K562 (cell line): ENCODE data around the gene TFDP1. TPM values are rescaled to one million over a fixed set of nuclear protein-coding genes. Genes with fewer than 3 reads are reported as not detected.

Experiments used
- ATAC-seq: fragments of 200-7000 bp; cut with Tn5 transposase; 3 replicates; pipeline ENCODE4 v1.9.1; 2020; ENCODE audit warnings: moderate library complexity
- BruUV-seq: library from RNA; stranded (reverse); fragments of 400-500 nt; replicated peaks from 2 replicates; lab custom pipeline; 2021; lab: Mats Ljungman, UMichigan
- CTCF ChIA-PET: fragments of 300-600 bp; formaldehyde crosslinking; extraction: SDS; loops from one replicate; lab custom pipeline; 2021; ENCODE audit warnings: low intra/inter-chr PET ratio; lab: Yijun Ruan, JAX
- POLR2A ChIA-PET: fragments of 300-600, 350-650 bp; sonication (Branson Sonifier 250); formaldehyde crosslinking; extraction: SDS; loops from one replicate; lab custom pipeline; 2021; ENCODE audit warnings: antibody characterized with exemption, inconsistent platforms; lab: Yijun Ruan, JAX
- DNase-seq, 4 experiments: peaks; one replicate each; pipeline versions ENCODE4 v3.0.0 to v3.0.0-alpha.2; 2011 to 2018; ENCODE audit warnings: low spot score in 3 of 4, mixed read lengths in 3 of 4; ENCODE audit errors: extremely low read depth in 1 of 4
- FAIRE-seq: peaks from 2 replicates; lab custom pipeline; 2011; peaks lifted over from hg19 to GRCh38; lab: Jason Lieb, UNC
- H2AFZ ChIP-seq: 2 replicates; pipeline ENCODE4 v1.6.0; 2011; ENCODE audit warnings: low read depth, low read length, control low read depth, inconsistent platforms
- H3K27ac ChIP-seq: fragments of 200-600 bp; 3 replicates; pipeline ENCODE4 v1.8.0; 2011; ENCODE audit warnings: low read depth, mild to moderate bottlenecking, control low read depth, inconsistent platforms, low read length, moderate library complexity, mixed read lengths; ENCODE audit errors: extremely low read depth
- H3K27me3 ChIP-seq, 2 experiments: fragments of 300-600 bp in 1 of 2; 2 replicates in 1 of 2; 3 replicates in 1 of 2; pipeline versions ENCODE4 v1.6.0 to v1.8.0; 2011; ENCODE audit warnings: inconsistent platforms in 2 of 2, low read length in 2 of 2, mild to moderate bottlenecking in 1 of 2, mixed read lengths in 1 of 2, moderate library complexity in 1 of 2; ENCODE audit not compliant: control insufficient read depth in 2 of 2, insufficient read depth in 2 of 2
- H3K36me3 ChIP-seq: fragments of 300-600 bp; 3 replicates; pipeline ENCODE4 v1.8.0; 2011; ENCODE audit warnings: mild to moderate bottlenecking, low read length, inconsistent platforms; ENCODE audit not compliant: control insufficient read depth, insufficient read depth
- H3K4me1 ChIP-seq, 2 experiments: fragments of 200-600 bp in 1 of 2; replicated peaks in 1 of 2; 2 replicates in 1 of 2; 3 replicates in 1 of 2; pipeline versions ENCODE4 v1.5.1 to v1.8.0; 2011; ENCODE audit warnings: inconsistent platforms in 2 of 2, low read length in 2 of 2, mild to moderate bottlenecking in 1 of 2, mixed read lengths in 1 of 2, moderate library complexity in 1 of 2; ENCODE audit not compliant: control insufficient read depth in 2 of 2, insufficient read depth in 2 of 2
- H3K4me2 ChIP-seq: 2 replicates; pipeline ENCODE4 v1.6.1; 2011; ENCODE audit warnings: low read length, control low read depth, inconsistent platforms, mixed read lengths; ENCODE audit not compliant: insufficient read depth
- H3K4me3 ChIP-seq: fragments of 200-600 bp; sonication (generic), shearing (Covaris generic); 2 replicates; pipeline ENCODE4 v1.5.1; 2016; ENCODE audit warnings: control low read depth, inconsistent platforms
- H3K79me2 ChIP-seq: fragments of 200-600 bp; 3 replicates; pipeline ENCODE4 v1.8.0; 2011; ENCODE audit warnings: low read length, inconsistent platforms; ENCODE audit not compliant: control insufficient read depth, insufficient read depth
- H3K9ac ChIP-seq, 2 experiments: 2 replicates each; pipeline versions ENCODE4 v1.6.0 to v1.6.1; 2011; ENCODE audit warnings: low read depth in 2 of 2, low read length in 2 of 2, control low read depth in 1 of 2, inconsistent platforms in 1 of 2, mild to moderate bottlenecking in 1 of 2, mixed read lengths in 1 of 2; ENCODE audit not compliant: insufficient read depth in 1 of 2
- H3K9me1 ChIP-seq: one replicate; pipeline ENCODE4 v1.6.0; 2011; ENCODE audit warnings: inconsistent platforms, mild to moderate bottlenecking, low read length, moderate library complexity; ENCODE audit not compliant: control insufficient read depth, insufficient read depth
- H3K9me3 ChIP-seq: replicated peaks from 2 replicates; pipeline ENCODE4 v1.5.1; 2011; ENCODE audit warnings: low read depth, low read length, inconsistent platforms; ENCODE audit not compliant: control insufficient read depth, insufficient read depth
- H4K20me1 ChIP-seq: replicated peaks from 2 replicates; pipeline ENCODE4 v1.6.1; 2011; ENCODE audit warnings: low read length, inconsistent platforms, mixed read lengths; ENCODE audit not compliant: control insufficient read depth, insufficient read depth
- GABPB2 ChIP-seq: fragments of 250-450 bp; sonication (Bioruptor Pico); conservative IDR thresholded peaks from 2 replicates; pipeline ENCODE4 v1.5.1; 2021; ENCODE audit warnings: mild to moderate bottlenecking
- KLF6 ChIP-seq: fragments of 250-450 bp; sonication (Bioruptor Pico); IDR thresholded peaks from 2 replicates; pipeline ENCODE4 v1.4.0; 2020; ENCODE audit warnings: mild to moderate bottlenecking, moderate library complexity, borderline replicate concordance
- NFYB ChIP-seq: IDR thresholded peaks from 2 replicates; pipeline ENCODE4 v1.6.1; 2011; ENCODE audit warnings: mild to moderate bottlenecking, moderate library complexity; ENCODE audit not compliant: insufficient read length; ENCODE audit errors: extremely low read depth
- NR4A1 ChIP-seq, 2 experiments: fragments of 250-450 bp in 1 of 2; fragments of 450-650 bp in 1 of 2; sonication (Bioruptor Pico) in 1 of 2; IDR thresholded peaks; 2 replicates each; pipeline versions ENCODE4 v1.4.0 to v1.6.1; 2016 to 2020; ENCODE audit warnings: mild to moderate bottlenecking in 2 of 2, missing compliant biosample characterization in 1 of 2, missing genetic modification characterization in 1 of 2, moderate library complexity in 1 of 2
- POLR2G ChIP-seq: fragments of 200-400 bp; formaldehyde crosslinking; IDR thresholded peaks from 2 replicates; pipeline ENCODE4 v1.6.1; 2017; ENCODE audit warnings: low read depth, mild to moderate bottlenecking, antibody characterized with exemption, low read length, moderate library complexity
- RBBP5 ChIP-seq: fragments of 200-600 bp; sonication (generic); IDR thresholded peaks from 2 replicates; pipeline ENCODE4 v1.6.1; 2012; ENCODE audit warnings: borderline replicate concordance, mild to moderate bottlenecking, low read length, control low read depth, inconsistent platforms; ENCODE audit not compliant: insufficient read depth, poor library complexity, severe bottlenecking
- TRIM28 ChIP-seq: fragments of 450-650 bp; IDR thresholded peaks from 2 replicates; pipeline ENCODE4 v1.6.1; 2017
- TSC22D4 ChIP-seq: fragments of 450-650 bp; IDR thresholded peaks from 2 replicates; pipeline ENCODE4 v1.6.1; 2016; ENCODE audit warnings: missing genetic modification characterization, missing biosample characterization, control low read depth
- ZBTB7A ChIP-seq: IDR thresholded peaks from 2 replicates; pipeline ENCODE4 v1.6.1; 2011; ENCODE audit warnings: low read depth, mild to moderate bottlenecking, low read length, moderate library complexity, borderline replicate concordance; ENCODE audit not compliant: control insufficient read depth
- ZFX ChIP-seq: sonication (generic); formaldehyde crosslinking; IDR thresholded peaks from 2 replicates; pipeline ENCODE4 v1.8.0; 2022; ENCODE audit warnings: mild to moderate bottlenecking, missing genetic modification reagents, moderate library complexity
- ZNF639 ChIP-seq, 2 experiments: fragments of 200-800 bp in 1 of 2; sonication (Bioruptor generic) in 1 of 2; sonication (generic) in 1 of 2; formaldehyde crosslinking in 1 of 2; IDR thresholded peaks in 1 of 2; conservative IDR thresholded peaks in 1 of 2; 2 replicates each; pipeline versions ENCODE4 v1.5.0 to v1.6.1; 2016 to 2020; ENCODE audit warnings: missing compliant biosample characterization in 1 of 2, missing genetic modification characterization in 1 of 2, missing genetic modification reagents in 1 of 2
- ZNF79 ChIP-seq: fragments of 250-450 bp; sonication (Bioruptor Pico); IDR thresholded peaks from 2 replicates; pipeline ENCODE4 v1.4.0; 2020; ENCODE audit warnings: low read depth, mild to moderate bottlenecking, moderate library complexity
- WGBS: fragments of 100-300 bp; shearing (Covaris generic); methylation state at CpG from one replicate; pipeline ENCODE4 v1.1.6; 2016; ENCODE audit warnings: low coverage, mixed read lengths; ENCODE audit not compliant: insufficient coverage; ENCODE audit errors: missing lambda C conversion rate; 5-methylcytosine and 5-hydroxymethylcytosine counted together
- in situ Hi-C: fragments of 300-500 bp; cut with MboI; formaldehyde crosslinking; loops from 4 replicates; pipeline ENCODE4 v1.15.0; 2018; ENCODE audit warnings: inconsistent platforms, mixed read lengths
- intact Hi-C: fragments of 100-400 bp; cut with micrococcal nuclease; formaldehyde crosslinking; loops from 2 replicates; pipeline ENCODE4 v1.14.2; 2022
- polyA plus RNA-seq, 8 experiments: library from polyadenylated mRNA; depleted of rRNA in 4 of 8; stranded (reverse) in 5 of 8; unstranded in 3 of 8; fragments of >200 nt; fragmentation: Nextera tagmentation in 2 of 8; fragmentation: Illumina TruSeq in 1 of 8; extraction: Ambion mirVana in 2 of 8; extraction: Trizol in 1 of 8; gene quantifications; 2 replicates each; pipeline versions ENCODE4 v1.2.1 to v1.2.3, GENCODE V29; 2011 to 2014; ENCODE audit warnings: inconsistent platforms in 1 of 8, missing spikeins in 1 of 8
- total RNA-seq, 7 experiments: library from RNA; depleted of rRNA in 6 of 7; stranded (reverse); fragments of >200 nt in 6 of 7; fragmentation: Illumina TruSeq in 2 of 7; extraction: Trizol in 2 of 7; gene quantifications; 2 replicates each; pipeline versions ENCODE4 v1.2.1 to v1.2.3, GENCODE V29; 2011 to 2021; ENCODE audit warnings: low replicate concordance in 1 of 7
- TF ChIP-seq, protein P1 (sequence below), 2 experiments: fragments of 450-650 bp in 1 of 2; IDR thresholded peaks; 2 replicates each; pipeline ENCODE4 v1.6.1; 2011 to 2017; ENCODE audit warnings: low read depth in 2 of 2, antibody characterized with exemption in 1 of 2, borderline replicate concordance in 1 of 2, low read length in 1 of 2, mild to moderate bottlenecking in 1 of 2, mixed read lengths in 1 of 2; ENCODE audit not compliant: control insufficient read depth in 1 of 2

Gene TFDP1
- total and polyA plus RNA-seq, 9 of the 15 experiments (the other 6 are each of a cell fraction or from before 2014, with no cell fraction given) = 33.8 to 145 (median 69.1) TPM

DNA sequence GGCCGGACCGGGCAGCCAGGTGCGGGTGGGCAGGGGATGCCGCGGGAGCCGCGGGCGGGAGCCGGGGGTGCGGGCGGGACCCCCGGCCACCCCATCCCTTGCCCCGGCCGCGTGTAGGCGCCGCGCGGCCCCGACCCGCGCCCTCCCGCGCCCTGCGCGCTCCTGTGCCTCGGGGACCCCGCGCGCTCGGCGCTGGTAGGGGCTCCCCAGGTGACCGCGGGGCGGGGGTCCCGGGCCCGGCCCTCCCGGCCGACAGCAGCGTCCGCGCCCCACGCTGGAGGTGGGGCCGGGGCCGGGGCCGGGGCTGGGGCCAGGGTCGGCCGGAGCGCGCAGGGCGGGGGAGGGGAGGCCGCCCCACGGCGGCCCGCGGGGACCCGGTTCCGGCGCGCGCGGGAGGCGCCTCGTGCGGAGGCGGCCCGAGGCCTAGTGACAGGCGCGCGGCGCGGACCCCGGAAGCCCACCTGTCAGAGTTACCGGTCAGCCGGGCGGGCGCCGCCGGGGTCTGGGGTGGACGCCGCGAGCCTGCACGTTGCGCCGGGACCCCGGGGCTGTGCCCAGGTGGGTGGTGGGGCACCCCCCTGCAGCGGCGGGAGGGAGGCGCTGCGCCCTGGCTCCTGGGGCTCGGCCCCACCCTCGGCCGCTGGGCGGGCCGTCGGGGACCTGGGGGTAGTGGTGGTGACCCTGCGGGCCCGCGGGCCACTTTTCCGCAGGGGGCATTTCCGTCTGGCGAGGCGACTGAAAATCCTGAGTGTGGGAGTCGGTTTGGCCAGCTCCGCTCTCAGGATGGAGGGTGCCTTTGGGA, 518 bp downstream of the TFDP1 start:
- BruUV-seq = no TSS peak
- Histone ChIP-seq H3K27ac (peak overlapping the region; percentile 58; the same call in 2 of the 3 replicates), H3K4me2 (peak overlapping the region; percentile 65; the same call in 1 of the 2 replicates), H3K9ac (peak overlapping the region; percentile 66 to 91), H2AFZ (no peak overlapping the region), H3K79me2 (peaks cover 50% of the 10 kb centered on the region), H3K9me3 (no peaks in the 10 kb centered on the region), H3K4me1 (peaks cover 7 to 27% of the 10 kb centered on the region in 2 experiments; a peak in 4 of 5 replicates), H3K4me3 (peak overlapping the region; percentile 60), H4K20me1 (no peaks in the 10 kb centered on the region), H3K36me3 (peaks cover 44% of the 10 kb centered on the region; the same call in 2 of the 3 replicates), H3K9me1 (no peaks in the 10 kb centered on the region), H3K27me3 (no peaks in the 10 kb centered on the region; a peak in 1 of 5 replicates)
- DNase-seq (peak; percentile 33 to 56 (median 52)), ATAC-seq (peak; percentile 69), FAIRE-seq (no peak)
- CTCF ChIA-PET = interaction anchor here (0.5 kb wide), 1 partner anchor 57 kb away, joined by 3 read pairs; no protein-coding TSS in a partner anchor
- POLR2A ChIA-PET = interaction anchor here (1.0 kb wide), 1 partner anchor 17 kb away, joined by 3 read pairs; no protein-coding TSS in a partner anchor
- in situ Hi-C loops (no loop called here), intact Hi-C loops (no loop called here)
- 0% methylated on average over 5 of the region's 105 CpGs for WGBS
- TF ChIP-seq KLF6 (CRISPR knock-in tag) = no peak
- peak; percentile 55 for TF ChIP-seq RBBP5
- TF ChIP-seq POLR2G = peak; percentile 65
- TF ChIP-seq ZFX (CRISPR knock-in tag) = peak; percentile 40; the same call in 1 of the 2 replicates
- peak; percentile 60; the same call in 1 of the 2 replicates for TF ChIP-seq ZBTB7A
- TF ChIP-seq ZNF79 (CRISPR knock-in tag) = no peak
- TF ChIP-seq NFYB = no peak
- TF ChIP-seq, protein P1, sequence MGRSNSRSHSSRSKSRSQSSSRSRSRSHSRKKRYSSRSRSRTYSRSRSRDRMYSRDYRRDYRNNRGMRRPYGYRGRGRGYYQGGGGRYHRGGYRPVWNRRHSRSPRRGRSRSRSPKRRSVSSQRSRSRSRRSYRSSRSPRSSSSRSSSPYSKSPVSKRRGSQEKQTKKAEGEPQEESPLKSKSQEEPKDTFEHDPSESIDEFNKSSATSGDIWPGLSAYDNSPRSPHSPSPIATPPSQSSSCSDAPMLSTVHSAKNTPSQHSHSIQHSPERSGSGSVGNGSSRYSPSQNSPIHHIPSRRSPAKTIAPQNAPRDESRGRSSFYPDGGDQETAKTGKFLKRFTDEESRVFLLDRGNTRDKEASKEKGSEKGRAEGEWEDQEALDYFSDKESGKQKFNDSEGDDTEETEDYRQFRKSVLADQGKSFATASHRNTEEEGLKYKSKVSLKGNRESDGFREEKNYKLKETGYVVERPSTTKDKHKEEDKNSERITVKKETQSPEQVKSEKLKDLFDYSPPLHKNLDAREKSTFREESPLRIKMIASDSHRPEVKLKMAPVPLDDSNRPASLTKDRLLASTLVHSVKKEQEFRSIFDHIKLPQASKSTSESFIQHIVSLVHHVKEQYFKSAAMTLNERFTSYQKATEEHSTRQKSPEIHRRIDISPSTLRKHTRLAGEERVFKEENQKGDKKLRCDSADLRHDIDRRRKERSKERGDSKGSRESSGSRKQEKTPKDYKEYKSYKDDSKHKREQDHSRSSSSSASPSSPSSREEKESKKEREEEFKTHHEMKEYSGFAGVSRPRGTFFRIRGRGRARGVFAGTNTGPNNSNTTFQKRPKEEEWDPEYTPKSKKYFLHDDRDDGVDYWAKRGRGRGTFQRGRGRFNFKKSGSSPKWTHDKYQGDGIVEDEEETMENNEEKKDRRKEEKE (IDR thresholded peaks at IDR 0.05; ENCODE audit: borderline replicate concordance in 1 of 2, control insufficient read depth in 1 of 2, low read depth in 2 of 2, low read length in 1 of 2) = no peak
- TF ChIP-seq NR4A1 (CRISPR knock-in tag; IDR thresholded peaks at IDR 0.05) = no peak
- TF ChIP-seq NR4A1 (tag; IDR thresholded peaks at IDR 0.05) = no peak
- TF ChIP-seq GABPB2 (CRISPR knock-in tag) = no peak
- 0 out of 4 replicates have a peak, but pooled peaks of 1 of the 2 experiments have one; percentile 5 for TF ChIP-seq ZNF639 (CRISPR knock-in tag; conservative IDR thresholded peaks at IDR 0.05 in 1 of 2, IDR thresholded peaks at IDR 0.05 in 1 of 2)
- TF ChIP-seq TRIM28 = no peak
- no peak for TF ChIP-seq TSC22D4
